Nephron (organoid): ENCODE results near the gene CCT7.

Experiments
- H3K27ac Mint-ChIP-seq, 3 experiments: 2 replicates each; pipeline ENCODE4 v1.8.0; 2020; ENCODE audit warnings: mixed read lengths in 3 of 3, mild to moderate bottlenecking in 2 of 3, moderate library complexity in 1 of 3
- H3K27me3 Mint-ChIP-seq: 2 replicates; pipeline ENCODE4 v1.8.0; 2021; ENCODE audit warnings: low read depth, mild to moderate bottlenecking, moderate library complexity, mixed read lengths
- H3K36me3 Mint-ChIP-seq: 2 replicates; pipeline ENCODE4 v1.8.0; 2020; ENCODE audit warnings: low read depth, mixed read lengths
- H3K4me1 Mint-ChIP-seq: 2 replicates; pipeline ENCODE4 v1.8.0; 2020; ENCODE audit warnings: mixed read lengths
- H3K4me3 Mint-ChIP-seq, 3 experiments: 2 replicates each; pipeline ENCODE4 v1.8.0; 2020; ENCODE audit warnings: mild to moderate bottlenecking in 3 of 3, mixed read lengths in 3 of 3, moderate library complexity in 2 of 3
- H3K9me3 Mint-ChIP-seq: 2 replicates; pipeline ENCODE4 v1.8.0; 2020; ENCODE audit warnings: mixed read lengths
- TF ChIP-seq, protein P1 (sequence below), 3 experiments: fragments of 200-600 bp; sonication (generic); IDR thresholded peaks; one replicate each; pipeline ENCODE4 v1.5.0; 2021; ENCODE audit warnings: antibody characterized with exemption in 3 of 3; ENCODE audit not compliant: unreplicated experiment in 3 of 3

Gene CCT7

DNA sequence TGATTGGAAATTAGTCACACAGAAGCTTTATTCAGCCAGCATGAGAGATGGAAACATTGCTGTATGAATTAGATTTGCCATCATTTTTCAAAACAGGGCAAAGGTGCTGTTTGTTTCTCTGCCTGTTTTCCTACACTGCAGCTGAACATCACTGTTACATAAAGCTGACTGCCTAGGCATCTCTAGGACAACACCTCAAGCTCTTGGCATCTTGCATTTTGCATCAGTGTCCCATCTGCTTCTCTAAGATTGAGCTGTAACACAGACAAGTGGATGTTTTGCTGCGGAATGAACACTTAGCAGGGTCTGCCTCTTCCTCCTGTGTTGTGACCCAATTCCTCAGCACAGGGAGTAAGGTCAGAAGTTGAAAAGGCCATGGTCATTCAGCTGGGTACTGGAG is 4.9 kb downstream of the CCT7 start:
- H3K27me3 Mint-ChIP-seq, result no peaks in the 10 kb centered on the region
- peaks cover 23% of the 10 kb centered on the region for H3K36me3 Mint-ChIP-seq
- H3K4me1 Mint-ChIP-seq, result peaks cover 28% of the 10 kb centered on the region
- TF ChIP-seq, protein P1, sequence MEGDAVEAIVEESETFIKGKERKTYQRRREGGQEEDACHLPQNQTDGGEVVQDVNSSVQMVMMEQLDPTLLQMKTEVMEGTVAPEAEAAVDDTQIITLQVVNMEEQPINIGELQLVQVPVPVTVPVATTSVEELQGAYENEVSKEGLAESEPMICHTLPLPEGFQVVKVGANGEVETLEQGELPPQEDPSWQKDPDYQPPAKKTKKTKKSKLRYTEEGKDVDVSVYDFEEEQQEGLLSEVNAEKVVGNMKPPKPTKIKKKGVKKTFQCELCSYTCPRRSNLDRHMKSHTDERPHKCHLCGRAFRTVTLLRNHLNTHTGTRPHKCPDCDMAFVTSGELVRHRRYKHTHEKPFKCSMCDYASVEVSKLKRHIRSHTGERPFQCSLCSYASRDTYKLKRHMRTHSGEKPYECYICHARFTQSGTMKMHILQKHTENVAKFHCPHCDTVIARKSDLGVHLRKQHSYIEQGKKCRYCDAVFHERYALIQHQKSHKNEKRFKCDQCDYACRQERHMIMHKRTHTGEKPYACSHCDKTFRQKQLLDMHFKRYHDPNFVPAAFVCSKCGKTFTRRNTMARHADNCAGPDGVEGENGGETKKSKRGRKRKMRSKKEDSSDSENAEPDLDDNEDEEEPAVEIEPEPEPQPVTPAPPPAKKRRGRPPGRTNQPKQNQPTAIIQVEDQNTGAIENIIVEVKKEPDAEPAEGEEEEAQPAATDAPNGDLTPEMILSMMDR (IDR thresholded peaks at IDR 0.05; ENCODE audit: unreplicated experiment in 3 of 3), result no peak
- no peak overlapping the region for H3K4me3 Mint-ChIP-seq
- H3K9me3 Mint-ChIP-seq, result no peaks in the 10 kb centered on the region
- H3K27ac Mint-ChIP-seq, result no peak overlapping the region

DNA sequence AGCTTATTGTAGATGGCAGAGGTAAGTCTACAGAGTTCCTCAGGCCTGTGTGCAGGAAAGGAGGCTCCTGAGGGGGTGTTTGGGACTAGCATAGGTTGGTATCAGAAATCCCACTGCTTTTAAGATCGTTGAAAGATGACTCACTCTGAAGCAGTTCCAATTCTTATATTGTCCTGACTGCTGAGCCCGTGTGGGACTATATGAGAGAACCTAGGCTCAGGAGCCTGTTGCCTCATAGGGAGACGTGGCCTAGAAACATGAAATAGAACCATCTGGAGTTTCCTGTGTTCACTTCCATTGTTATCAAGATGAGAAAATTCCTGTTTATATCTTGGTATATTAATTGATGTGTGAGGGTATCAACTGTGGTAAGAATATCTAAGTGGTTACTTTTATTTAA is 5.7 kb downstream of the CCT7 start:
- peaks cover 31% of the 10 kb centered on the region for H3K36me3 Mint-ChIP-seq
- peaks cover 28% of the 10 kb centered on the region for H3K4me1 Mint-ChIP-seq
- H3K4me3 Mint-ChIP-seq, result no peak overlapping the region
- no peaks in the 10 kb centered on the region for H3K9me3 Mint-ChIP-seq
- H3K27me3 Mint-ChIP-seq, result no peaks in the 10 kb centered on the region
- H3K27ac Mint-ChIP-seq, result no peak overlapping the region
- TF ChIP-seq, protein P1 (IDR thresholded peaks at IDR 0.05; ENCODE audit: unreplicated experiment in 3 of 3), result no peak

DNA sequence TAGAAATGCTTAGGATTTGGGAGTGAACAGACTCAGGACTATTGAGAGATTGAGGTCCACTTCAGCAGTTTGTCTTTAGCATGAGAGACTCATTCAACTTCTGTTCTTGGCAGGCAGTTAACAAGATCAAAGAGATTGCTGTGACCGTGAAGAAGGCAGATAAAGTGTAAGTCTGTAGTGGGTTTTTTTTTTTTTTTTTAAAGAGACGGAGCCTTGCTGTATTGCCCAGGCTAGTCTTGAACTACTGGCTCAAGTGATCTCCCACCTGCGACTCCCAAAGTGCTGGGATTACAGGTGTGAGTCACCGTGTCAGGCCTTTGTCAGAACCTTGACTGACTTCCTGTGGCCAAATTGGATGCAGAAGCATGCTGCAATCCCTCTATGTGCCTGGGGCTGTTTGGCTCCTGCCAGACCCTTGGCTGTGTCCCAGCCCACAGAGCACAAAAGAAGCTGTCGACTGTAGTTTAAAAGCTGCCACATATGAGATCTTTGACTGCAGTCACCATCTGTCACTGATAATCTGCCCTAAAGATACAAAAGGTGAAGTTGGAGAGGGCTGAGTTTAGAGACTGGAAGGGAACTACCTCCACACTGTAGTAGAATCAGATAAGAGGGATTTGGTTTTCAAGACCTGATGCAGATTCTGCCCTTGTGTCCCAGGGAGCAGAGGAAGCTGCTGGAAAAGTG is 9.9 kb downstream of the CCT7 start:
- no peaks in the 10 kb centered on the region for H3K27me3 Mint-ChIP-seq
- H3K27ac Mint-ChIP-seq, result no peak overlapping the region
- TF ChIP-seq, protein P1 (IDR thresholded peaks at IDR 0.05; ENCODE audit: unreplicated experiment in 3 of 3), result no peak
- H3K9me3 Mint-ChIP-seq, result no peaks in the 10 kb centered on the region
- peaks cover 59% of the 10 kb centered on the region for H3K36me3 Mint-ChIP-seq
- H3K4me1 Mint-ChIP-seq, result no peaks in the 10 kb centered on the region
- no peak overlapping the region for H3K4me3 Mint-ChIP-seq

DNA sequence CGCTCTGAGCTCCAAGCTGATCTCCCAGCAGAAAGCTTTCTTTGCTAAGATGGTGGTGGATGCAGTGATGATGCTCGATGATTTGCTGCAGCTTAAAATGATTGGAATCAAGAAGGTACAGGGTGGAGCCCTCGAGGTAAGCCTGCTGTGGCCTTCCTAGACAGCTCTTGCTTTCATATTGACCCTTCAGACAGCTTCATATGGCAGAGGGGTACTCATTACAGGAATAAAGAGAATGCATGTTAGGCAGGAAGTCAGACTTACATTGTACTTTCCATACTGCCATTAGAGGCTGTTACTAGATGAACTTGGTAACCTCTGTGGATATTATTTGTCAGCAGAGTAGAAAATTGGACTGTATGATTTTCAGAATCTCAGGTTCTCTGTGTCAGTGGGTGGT is 10.5 kb downstream of the CCT7 start:
- no peaks in the 10 kb centered on the region for H3K4me1 Mint-ChIP-seq
- no peak overlapping the region for H3K27ac Mint-ChIP-seq
- H3K27me3 Mint-ChIP-seq, result no peaks in the 10 kb centered on the region
- TF ChIP-seq, protein P1 (IDR thresholded peaks at IDR 0.05; ENCODE audit: unreplicated experiment in 3 of 3), result no peak
- H3K9me3 Mint-ChIP-seq, result no peaks in the 10 kb centered on the region
- no peak overlapping the region for H3K4me3 Mint-ChIP-seq
- H3K36me3 Mint-ChIP-seq, result peaks cover 65% of the 10 kb centered on the region

DNA sequence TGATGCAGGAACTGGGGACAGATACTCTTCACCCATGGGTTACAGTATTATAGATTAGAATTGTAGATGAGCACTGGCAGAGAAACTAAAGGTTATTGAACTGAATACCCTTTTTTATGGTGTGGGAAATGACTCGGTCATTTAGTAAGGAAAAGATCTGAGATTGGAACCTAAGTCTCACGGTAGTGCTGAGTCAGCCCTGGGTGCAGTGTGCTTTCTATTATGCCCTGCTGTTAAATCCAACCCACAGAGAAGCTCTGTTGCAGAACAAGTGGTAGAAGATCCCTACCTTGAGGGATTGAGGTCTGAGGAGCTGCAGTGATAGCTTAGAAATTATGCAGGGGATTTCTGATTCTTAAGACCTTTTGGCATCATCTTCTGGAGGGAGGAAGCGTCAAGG is 12.7 kb downstream of the CCT7 start:
- TF ChIP-seq, protein P1 (IDR thresholded peaks at IDR 0.05; ENCODE audit: unreplicated experiment in 3 of 3), result no peak
- H3K36me3 Mint-ChIP-seq, result peaks cover 77% of the 10 kb centered on the region
- H3K4me3 Mint-ChIP-seq, result no peak overlapping the region
- no peaks in the 10 kb centered on the region for H3K4me1 Mint-ChIP-seq
- H3K27ac Mint-ChIP-seq, result no peak overlapping the region
- H3K27me3 Mint-ChIP-seq, result no peaks in the 10 kb centered on the region
- no peaks in the 10 kb centered on the region for H3K9me3 Mint-ChIP-seq

DNA sequence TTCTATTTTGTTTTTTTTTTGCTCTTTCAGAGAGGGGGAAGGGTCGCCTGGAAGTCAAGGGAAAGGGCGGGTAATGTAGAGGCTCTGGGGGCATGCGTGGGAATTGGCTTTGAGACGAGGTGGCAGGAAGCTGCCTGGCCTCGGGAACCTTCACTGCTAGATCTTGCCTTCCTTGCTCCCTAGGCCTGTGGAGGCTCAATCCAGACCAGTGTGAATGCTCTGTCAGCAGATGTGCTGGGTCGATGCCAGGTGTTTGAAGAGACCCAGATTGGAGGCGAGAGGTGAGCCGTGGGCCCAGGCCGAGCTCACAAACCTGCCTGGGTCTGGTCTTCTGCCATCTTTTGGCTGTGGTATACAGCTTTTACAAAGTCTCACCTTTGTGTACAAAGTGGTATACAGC is 15.5 kb downstream of the CCT7 start:
- Mint-ChIP-seq H3K36me3 (peaks cover 75% of the 10 kb centered on the region), H3K27me3 (no peaks in the 10 kb centered on the region), H3K27ac (no peak overlapping the region), H3K4me1 (no peaks in the 10 kb centered on the region), H3K9me3 (no peaks in the 10 kb centered on the region), H3K4me3 (no peak overlapping the region)
- TF ChIP-seq, protein P1 (IDR thresholded peaks at IDR 0.05; ENCODE audit: unreplicated experiment in 3 of 3), result no peak
